T-helper 2 cell treated with Interferon-gamma antibody and Interleukin-4, amounts not matched to agents 5 μg/mL and 100 μg/mL, for 36 hours (primary cell): ENCODE measurements around the gene KCNE1.

ENCODE experiments used
- DNase-seq: peaks from one replicate; pipeline ENCODE4 v3.0.0; 2021; ENCODE audit warnings: low spot score
- H3K27ac Mint-ChIP-seq: one replicate; pipeline ENCODE4 v1.8.0; 2021; ENCODE audit warnings: mild to moderate bottlenecking, mixed read lengths
- H3K27me3 Mint-ChIP-seq: one replicate; pipeline ENCODE4 v1.8.0; 2021; ENCODE audit warnings: low read depth, mixed read lengths
- H3K36me3 Mint-ChIP-seq: one replicate; pipeline ENCODE4 v1.8.0; 2021; ENCODE audit warnings: low read depth, mixed read lengths
- H3K4me1 Mint-ChIP-seq: one replicate; pipeline ENCODE4 v1.8.0; 2021; ENCODE audit warnings: low read depth, mixed read lengths
- H3K4me3 Mint-ChIP-seq: one replicate; pipeline ENCODE4 v1.8.0; 2022; ENCODE audit warnings: mild to moderate bottlenecking, moderate library complexity, mixed read lengths
- H3K9me3 Mint-ChIP-seq: one replicate; pipeline ENCODE4 v1.8.0; 2021; ENCODE audit warnings: mixed read lengths

The KCNE1 gene

GRCh38 chr21:34546542-34546941, 34.5 kb upstream of the KCNE1 start:
- Mint-ChIP-seq H3K27me3 (no peaks in the 10 kb centered on the region), H3K4me3 (no peak overlapping the region)

GRCh38 chr21:34545079-34545884, 33.3 kb upstream of the KCNE1 start:
- no peak overlapping the region for H3K27ac Mint-ChIP-seq
- peaks cover 14% of the 10 kb centered on the region for H3K4me1 Mint-ChIP-seq
- no peaks in the 10 kb centered on the region for H3K27me3 Mint-ChIP-seq
- DNase-seq, result peak; percentile 52
- H3K36me3 Mint-ChIP-seq, result peaks cover 2% of the 10 kb centered on the region
- H3K4me3 Mint-ChIP-seq, result peak overlapping the region; percentile 32
- peaks cover 2% of the 10 kb centered on the region for H3K9me3 Mint-ChIP-seq

More at GRCh38 chr21:34546542-34546941, 34.5 kb upstream of the KCNE1 start:
- DNase-seq, result no peak
- Mint-ChIP-seq H3K9me3 (peaks cover 3% of the 10 kb centered on the region), H3K4me1 (peaks cover 14% of the 10 kb centered on the region), H3K36me3 (peaks cover 2% of the 10 kb centered on the region), H3K27ac (no peak overlapping the region)

- no peak overlapping the region for H3K27ac Mint-ChIP-seq
- H3K36me3 Mint-ChIP-seq, result peaks cover 2% of the 10 kb centered on the region
- peaks cover 14% of the 10 kb centered on the region for H3K4me1 Mint-ChIP-seq
- no peak for DNase-seq
- no peak overlapping the region for H3K4me3 Mint-ChIP-seq
- H3K27me3 Mint-ChIP-seq, result no peaks in the 10 kb centered on the region
- H3K9me3 Mint-ChIP-seq, result no peaks in the 10 kb centered on the region
Measured at GRCh38 chr21:34544032-34544496, 32.1 kb upstream of the KCNE1 start.

- H3K27ac Mint-ChIP-seq, result no peak overlapping the region
- no peaks in the 10 kb centered on the region for H3K9me3 Mint-ChIP-seq
- H3K4me1 Mint-ChIP-seq, result peaks cover 14% of the 10 kb centered on the region
- no peak overlapping the region for H3K4me3 Mint-ChIP-seq
- no peak for DNase-seq
- no peaks in the 10 kb centered on the region for H3K27me3 Mint-ChIP-seq
- no peaks in the 10 kb centered on the region for H3K36me3 Mint-ChIP-seq
Measured at GRCh38 chr21:34543017-34543416, 31.0 kb upstream of the KCNE1 start.

GRCh38 chr21:34540206-34540605, 28.2 kb upstream of the KCNE1 start:
- Mint-ChIP-seq H3K4me3 (no peak overlapping the region), H3K27ac (no peak overlapping the region), H3K9me3 (no peaks in the 10 kb centered on the region), H3K27me3 (no peaks in the 10 kb centered on the region), H3K36me3 (no peaks in the 10 kb centered on the region), H3K4me1 (peaks cover 4% of the 10 kb centered on the region)
- DNase-seq, result no peak

GRCh38 chr21:34537838-34538237, 25.8 kb upstream of the KCNE1 start:
- H3K4me1 Mint-ChIP-seq, result peaks cover 2% of the 10 kb centered on the region

GRCh38 chr21:34536820-34537219, 24.8 kb upstream of the KCNE1 start:
- H3K36me3 Mint-ChIP-seq, result no peaks in the 10 kb centered on the region
- no peaks in the 10 kb centered on the region for H3K27me3 Mint-ChIP-seq
- H3K4me1 Mint-ChIP-seq, result peaks cover 2% of the 10 kb centered on the region
- H3K27ac Mint-ChIP-seq, result no peak overlapping the region
- no peak overlapping the region for H3K4me3 Mint-ChIP-seq
- H3K9me3 Mint-ChIP-seq, result no peaks in the 10 kb centered on the region
- no peak for DNase-seq

More at GRCh38 chr21:34537838-34538237, 25.8 kb upstream of the KCNE1 start:
- Mint-ChIP-seq H3K4me3 (no peak overlapping the region), H3K27me3 (no peaks in the 10 kb centered on the region), H3K36me3 (no peaks in the 10 kb centered on the region), H3K9me3 (no peaks in the 10 kb centered on the region), H3K27ac (no peak overlapping the region)
- DNase-seq, result no peak

GRCh38 chr21:34536311-34536710, 24.3 kb upstream of the KCNE1 start:
- Mint-ChIP-seq H3K36me3 (no peaks in the 10 kb centered on the region), H3K4me3 (no peak overlapping the region), H3K9me3 (no peaks in the 10 kb centered on the region), H3K27ac (no peak overlapping the region), H3K27me3 (no peaks in the 10 kb centered on the region), H3K4me1 (peaks cover 2% of the 10 kb centered on the region)
- no peak for DNase-seq

GRCh38 chr21:34535886-34536285, 23.9 kb upstream of the KCNE1 start:
- no peaks in the 10 kb centered on the region for H3K9me3 Mint-ChIP-seq
- peaks cover 2% of the 10 kb centered on the region for H3K4me1 Mint-ChIP-seq
- H3K36me3 Mint-ChIP-seq, result no peaks in the 10 kb centered on the region
- DNase-seq, result no peak
- no peaks in the 10 kb centered on the region for H3K27me3 Mint-ChIP-seq
- no peak overlapping the region for H3K27ac Mint-ChIP-seq
- no peak overlapping the region for H3K4me3 Mint-ChIP-seq

GRCh38 chr21:34534522-34534921, 22.5 kb upstream of the KCNE1 start:
- Mint-ChIP-seq H3K4me1 (peaks cover 2% of the 10 kb centered on the region), H3K4me3 (no peak overlapping the region), H3K36me3 (no peaks in the 10 kb centered on the region), H3K27me3 (no peaks in the 10 kb centered on the region), H3K27ac (no peak overlapping the region), H3K9me3 (no peaks in the 10 kb centered on the region)
- DNase-seq, result peak; percentile 44

- H3K4me1 Mint-ChIP-seq, result peaks cover 2% of the 10 kb centered on the region
- no peak overlapping the region for H3K4me3 Mint-ChIP-seq
- no peak overlapping the region for H3K27ac Mint-ChIP-seq
Measured at GRCh38 chr21:34533938-34534337, 21.9 kb upstream of the KCNE1 start.

GRCh38 chr21:34531399-34531798, 19.4 kb upstream of the KCNE1 start:
- H3K27ac Mint-ChIP-seq, result no peak overlapping the region

More at GRCh38 chr21:34533938-34534337, 21.9 kb upstream of the KCNE1 start:
- peaks cover 4% of the 10 kb centered on the region for H3K27me3 Mint-ChIP-seq
- H3K9me3 Mint-ChIP-seq, result no peaks in the 10 kb centered on the region
- no peak for DNase-seq
- H3K36me3 Mint-ChIP-seq, result no peaks in the 10 kb centered on the region

GRCh38 chr21:34530261-34530660, 18.3 kb upstream of the KCNE1 start:
- Mint-ChIP-seq H3K9me3 (no peaks in the 10 kb centered on the region), H3K27ac (no peak overlapping the region), H3K27me3 (peaks cover 4% of the 10 kb centered on the region), H3K4me3 (no peak overlapping the region), H3K36me3 (no peaks in the 10 kb centered on the region), H3K4me1 (peaks cover 6% of the 10 kb centered on the region)
- no peak for DNase-seq

More at GRCh38 chr21:34531399-34531798, 19.4 kb upstream of the KCNE1 start:
- H3K4me3 Mint-ChIP-seq, result no peak overlapping the region
- peaks cover 6% of the 10 kb centered on the region for H3K4me1 Mint-ChIP-seq
- no peaks in the 10 kb centered on the region for H3K36me3 Mint-ChIP-seq
- no peak for DNase-seq
- no peaks in the 10 kb centered on the region for H3K9me3 Mint-ChIP-seq
- peaks cover 4% of the 10 kb centered on the region for H3K27me3 Mint-ChIP-seq

- Mint-ChIP-seq H3K4me1 (peaks cover 4% of the 10 kb centered on the region), H3K9me3 (no peaks in the 10 kb centered on the region), H3K27ac (no peak overlapping the region), H3K36me3 (no peaks in the 10 kb centered on the region), H3K4me3 (no peak overlapping the region), H3K27me3 (peaks cover 4% of the 10 kb centered on the region)
- no peak for DNase-seq
Measured at GRCh38 chr21:34528131-34528561, 16.1 kb upstream of the KCNE1 start.
